ENCODE measurements around the gene NABP2. TPM values are rescaled to one million over a fixed set of nuclear protein-coding genes. Genes with fewer than 3 reads are reported as not detected.

NABP2 gene
- polyA plus RNA-seq, 1 donor from 2014 or later = 54.3 TPM

DNA sequence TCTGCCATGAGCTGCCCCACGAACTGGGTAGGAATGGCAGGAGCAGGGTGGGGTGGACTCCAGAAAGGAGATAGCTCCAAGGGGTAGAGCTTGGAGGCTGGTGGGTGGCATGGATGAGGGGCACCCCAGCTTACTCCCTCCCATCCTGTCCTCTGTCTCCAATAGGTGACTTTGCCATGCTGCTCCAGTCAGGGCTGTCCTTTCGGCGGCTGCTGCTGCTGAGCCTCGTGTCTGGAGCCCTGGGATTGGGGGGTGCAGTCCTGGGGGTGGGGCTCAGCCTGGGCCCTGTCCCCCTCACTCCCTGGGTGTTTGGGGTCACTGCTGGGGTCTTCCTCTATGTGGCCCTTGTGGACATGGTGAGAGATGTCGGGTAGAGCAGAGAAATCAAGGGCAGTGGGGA, 12.8 kb downstream of the NABP2 start:
- H3K9ac ChIP-seq (ENCODE audit: low read length) = no peak overlapping the region
- H3K4me3 ChIP-seq (ENCODE audit: low read length) = no peak overlapping the region
- no peaks in the 10 kb centered on the region for H3K9me3 ChIP-seq (ENCODE audit: low read length)
- no peak overlapping the region for H3K4me2 ChIP-seq (ENCODE audit: low read length)
- TF ChIP-seq POLR2AphosphoS5 (IDR thresholded peaks at IDR 0.05) = no peak
- no peak for TF ChIP-seq SMC3 (conservative IDR thresholded peaks at IDR 0.05; ENCODE audit: poor library complexity)
- TF ChIP-seq RAD21 (conservative IDR thresholded peaks at IDR 0.05) = no peak
- TF ChIP-seq EZH2 (IDR thresholded peaks at IDR 0.05; ENCODE audit: borderline replicate concordance, insufficient read depth, low read length, poor library complexity, severe bottlenecking) = no peak
- TF ChIP-seq MXI1 (conservative IDR thresholded peaks at IDR 0.05; ENCODE audit: poor library complexity, severe bottlenecking) = no peak
- TF ChIP-seq, protein P1, sequence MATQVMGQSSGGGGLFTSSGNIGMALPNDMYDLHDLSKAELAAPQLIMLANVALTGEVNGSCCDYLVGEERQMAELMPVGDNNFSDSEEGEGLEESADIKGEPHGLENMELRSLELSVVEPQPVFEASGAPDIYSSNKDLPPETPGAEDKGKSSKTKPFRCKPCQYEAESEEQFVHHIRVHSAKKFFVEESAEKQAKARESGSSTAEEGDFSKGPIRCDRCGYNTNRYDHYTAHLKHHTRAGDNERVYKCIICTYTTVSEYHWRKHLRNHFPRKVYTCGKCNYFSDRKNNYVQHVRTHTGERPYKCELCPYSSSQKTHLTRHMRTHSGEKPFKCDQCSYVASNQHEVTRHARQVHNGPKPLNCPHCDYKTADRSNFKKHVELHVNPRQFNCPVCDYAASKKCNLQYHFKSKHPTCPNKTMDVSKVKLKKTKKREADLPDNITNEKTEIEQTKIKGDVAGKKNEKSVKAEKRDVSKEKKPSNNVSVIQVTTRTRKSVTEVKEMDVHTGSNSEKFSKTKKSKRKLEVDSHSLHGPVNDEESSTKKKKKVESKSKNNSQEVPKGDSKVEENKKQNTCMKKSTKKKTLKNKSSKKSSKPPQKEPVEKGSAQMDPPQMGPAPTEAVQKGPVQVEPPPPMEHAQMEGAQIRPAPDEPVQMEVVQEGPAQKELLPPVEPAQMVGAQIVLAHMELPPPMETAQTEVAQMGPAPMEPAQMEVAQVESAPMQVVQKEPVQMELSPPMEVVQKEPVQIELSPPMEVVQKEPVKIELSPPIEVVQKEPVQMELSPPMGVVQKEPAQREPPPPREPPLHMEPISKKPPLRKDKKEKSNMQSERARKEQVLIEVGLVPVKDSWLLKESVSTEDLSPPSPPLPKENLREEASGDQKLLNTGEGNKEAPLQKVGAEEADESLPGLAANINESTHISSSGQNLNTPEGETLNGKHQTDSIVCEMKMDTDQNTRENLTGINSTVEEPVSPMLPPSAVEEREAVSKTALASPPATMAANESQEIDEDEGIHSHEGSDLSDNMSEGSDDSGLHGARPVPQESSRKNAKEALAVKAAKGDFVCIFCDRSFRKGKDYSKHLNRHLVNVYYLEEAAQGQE (IDR thresholded peaks at IDR 0.05; ENCODE audit: borderline replicate concordance) = no peak
- no peak for TF ChIP-seq EP300 (conservative IDR thresholded peaks at IDR 0.05; ENCODE audit: poor library complexity, severe bottlenecking)
- TF ChIP-seq, protein P2, sequence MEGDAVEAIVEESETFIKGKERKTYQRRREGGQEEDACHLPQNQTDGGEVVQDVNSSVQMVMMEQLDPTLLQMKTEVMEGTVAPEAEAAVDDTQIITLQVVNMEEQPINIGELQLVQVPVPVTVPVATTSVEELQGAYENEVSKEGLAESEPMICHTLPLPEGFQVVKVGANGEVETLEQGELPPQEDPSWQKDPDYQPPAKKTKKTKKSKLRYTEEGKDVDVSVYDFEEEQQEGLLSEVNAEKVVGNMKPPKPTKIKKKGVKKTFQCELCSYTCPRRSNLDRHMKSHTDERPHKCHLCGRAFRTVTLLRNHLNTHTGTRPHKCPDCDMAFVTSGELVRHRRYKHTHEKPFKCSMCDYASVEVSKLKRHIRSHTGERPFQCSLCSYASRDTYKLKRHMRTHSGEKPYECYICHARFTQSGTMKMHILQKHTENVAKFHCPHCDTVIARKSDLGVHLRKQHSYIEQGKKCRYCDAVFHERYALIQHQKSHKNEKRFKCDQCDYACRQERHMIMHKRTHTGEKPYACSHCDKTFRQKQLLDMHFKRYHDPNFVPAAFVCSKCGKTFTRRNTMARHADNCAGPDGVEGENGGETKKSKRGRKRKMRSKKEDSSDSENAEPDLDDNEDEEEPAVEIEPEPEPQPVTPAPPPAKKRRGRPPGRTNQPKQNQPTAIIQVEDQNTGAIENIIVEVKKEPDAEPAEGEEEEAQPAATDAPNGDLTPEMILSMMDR (IDR thresholded peaks at IDR 0.05; ENCODE audit: poor library complexity, severe bottlenecking) = no peak
- TF ChIP-seq TAF1 (IDR thresholded peaks at IDR 0.05; ENCODE audit: low read depth) = no peak
- H3K36me3 ChIP-seq (ENCODE audit: insufficient read depth, low read length) = no peaks in the 10 kb centered on the region
- no peaks in the 10 kb centered on the region for H3K9me2 ChIP-seq (ENCODE audit: insufficient read depth, low read length)
- no peaks in the 10 kb centered on the region for H3F3A ChIP-seq (ENCODE audit: insufficient read depth, low read length, poor library complexity, severe bottlenecking)
- H3K27ac ChIP-seq (ENCODE audit: low read length) = no peak overlapping the region
- H2AFZ ChIP-seq (ENCODE audit: low read depth, low read length) = no peak overlapping the region
- H3K27me3 ChIP-seq (ENCODE audit: insufficient read depth, low read depth, low read length) = no peaks in the 10 kb centered on the region
- no peaks in the 10 kb centered on the region for H4K20me1 ChIP-seq (ENCODE audit: insufficient read depth)
- no peaks in the 10 kb centered on the region for H3K79me2 ChIP-seq (replicated peaks; ENCODE audit: insufficient read depth, low read length)

DNA sequence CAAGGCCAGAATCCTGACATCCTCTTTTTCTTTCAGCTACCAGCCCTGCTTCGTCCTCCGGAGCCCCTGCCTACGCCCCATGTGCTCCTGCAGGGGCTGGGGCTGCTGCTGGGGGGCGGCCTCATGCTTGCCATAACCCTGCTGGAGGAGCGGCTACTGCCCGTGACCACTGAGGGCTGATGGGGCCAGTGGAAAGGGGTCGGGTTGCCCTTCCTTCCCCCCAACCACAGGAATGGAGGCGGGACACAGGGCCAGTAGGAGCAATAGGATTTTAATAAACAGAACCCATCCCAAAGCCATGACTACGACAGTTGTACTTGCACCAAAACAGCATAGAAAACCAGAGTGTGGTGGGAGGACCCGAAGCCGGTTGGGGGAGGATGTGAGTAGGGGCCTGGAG, 13.4 kb downstream of the NABP2 start:
- H3K79me2 ChIP-seq (replicated peaks; ENCODE audit: insufficient read depth, low read length) = no peaks in the 10 kb centered on the region
- H3K27me3 ChIP-seq (ENCODE audit: insufficient read depth, low read depth, low read length) = no peaks in the 10 kb centered on the region
- no peaks in the 10 kb centered on the region for H4K20me1 ChIP-seq (ENCODE audit: insufficient read depth)
- no peaks in the 10 kb centered on the region for H3F3A ChIP-seq (ENCODE audit: insufficient read depth, low read length, poor library complexity, severe bottlenecking)
- TF ChIP-seq, protein P2 (IDR thresholded peaks at IDR 0.05; ENCODE audit: poor library complexity, severe bottlenecking) = no peak
- no peak for TF ChIP-seq EZH2 (IDR thresholded peaks at IDR 0.05; ENCODE audit: borderline replicate concordance, insufficient read depth, low read length, poor library complexity, severe bottlenecking)
- no peak for TF ChIP-seq RAD21 (conservative IDR thresholded peaks at IDR 0.05)
- no peak for TF ChIP-seq SMC3 (conservative IDR thresholded peaks at IDR 0.05; ENCODE audit: poor library complexity)
- no peak for TF ChIP-seq MXI1 (conservative IDR thresholded peaks at IDR 0.05; ENCODE audit: poor library complexity, severe bottlenecking)
- no peak for TF ChIP-seq TAF1 (IDR thresholded peaks at IDR 0.05; ENCODE audit: low read depth)
- no peak for TF ChIP-seq POLR2AphosphoS5 (IDR thresholded peaks at IDR 0.05)
- TF ChIP-seq, protein P1 (IDR thresholded peaks at IDR 0.05; ENCODE audit: borderline replicate concordance) = no peak
- TF ChIP-seq EP300 (conservative IDR thresholded peaks at IDR 0.05; ENCODE audit: poor library complexity, severe bottlenecking) = no peak
- H2AFZ ChIP-seq (ENCODE audit: low read depth, low read length) = no peak overlapping the region
- H3K27ac ChIP-seq (ENCODE audit: low read length) = no peak overlapping the region
- no peak overlapping the region for H3K4me2 ChIP-seq (ENCODE audit: low read length)
- no peak overlapping the region for H3K4me3 ChIP-seq (ENCODE audit: low read length)
- no peak overlapping the region for H3K9ac ChIP-seq (ENCODE audit: low read length)
- H3K9me3 ChIP-seq (ENCODE audit: low read length) = no peaks in the 10 kb centered on the region
- no peaks in the 10 kb centered on the region for H3K9me2 ChIP-seq (ENCODE audit: insufficient read depth, low read length)
- no peaks in the 10 kb centered on the region for H3K36me3 ChIP-seq (ENCODE audit: insufficient read depth, low read length)

Data from neural cell (in vitro differentiated cells).